ENCODE data around the gene ARHGAP15.

GRCh38 chr2:143392358-143392757, 263.1 kb downstream of the ARHGAP15 start:
- no peak for TF ChIP-seq ELF1 (IDR thresholded peaks at IDR 0.05; ENCODE audit: borderline replicate concordance, low read depth)
- TF ChIP-seq, protein P1, sequence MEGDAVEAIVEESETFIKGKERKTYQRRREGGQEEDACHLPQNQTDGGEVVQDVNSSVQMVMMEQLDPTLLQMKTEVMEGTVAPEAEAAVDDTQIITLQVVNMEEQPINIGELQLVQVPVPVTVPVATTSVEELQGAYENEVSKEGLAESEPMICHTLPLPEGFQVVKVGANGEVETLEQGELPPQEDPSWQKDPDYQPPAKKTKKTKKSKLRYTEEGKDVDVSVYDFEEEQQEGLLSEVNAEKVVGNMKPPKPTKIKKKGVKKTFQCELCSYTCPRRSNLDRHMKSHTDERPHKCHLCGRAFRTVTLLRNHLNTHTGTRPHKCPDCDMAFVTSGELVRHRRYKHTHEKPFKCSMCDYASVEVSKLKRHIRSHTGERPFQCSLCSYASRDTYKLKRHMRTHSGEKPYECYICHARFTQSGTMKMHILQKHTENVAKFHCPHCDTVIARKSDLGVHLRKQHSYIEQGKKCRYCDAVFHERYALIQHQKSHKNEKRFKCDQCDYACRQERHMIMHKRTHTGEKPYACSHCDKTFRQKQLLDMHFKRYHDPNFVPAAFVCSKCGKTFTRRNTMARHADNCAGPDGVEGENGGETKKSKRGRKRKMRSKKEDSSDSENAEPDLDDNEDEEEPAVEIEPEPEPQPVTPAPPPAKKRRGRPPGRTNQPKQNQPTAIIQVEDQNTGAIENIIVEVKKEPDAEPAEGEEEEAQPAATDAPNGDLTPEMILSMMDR (IDR thresholded peaks at IDR 0.05 in 2 of 3, conservative IDR thresholded peaks at IDR 0.05 in 1 of 3; ENCODE audit: borderline replicate concordance in 1 of 3, insufficient read depth in 1 of 3, low read depth in 2 of 3, low read length in 2 of 3): no peak
